ENCODE results near the gene MOB1B. TPM values are rescaled to one million over a fixed set of nuclear protein-coding genes. Genes with fewer than 3 reads are reported as not detected.

The MOB1B gene
- polyA plus RNA-seq, 4 donors: 1.1 to 22.5 (median 2.7) TPM

- FAIRE-seq (no peak), DNase-seq (no peak)
- Histone ChIP-seq H3K27me3 (ENCODE audit: control insufficient read depth in 3 of 3, insufficient read depth in 3 of 3, low read length in 3 of 3) (no peaks in the 10 kb centered on the region), H3K4me3 (ENCODE audit: low read depth in 1 of 3, low read length in 3 of 3) (no peak overlapping the region), H3K4me1 (ENCODE audit: control insufficient read depth in 3 of 3, insufficient read depth in 2 of 3, low read depth in 1 of 3, low read length in 2 of 3) (no peaks in the 10 kb centered on the region), H3K9me3 (ENCODE audit: control insufficient read depth in 2 of 2, insufficient read depth in 1 of 2, low read depth in 1 of 2, low read length in 1 of 2) (no peaks in the 10 kb centered on the region), H3K27ac (ENCODE audit: low read depth in 1 of 3, low read length in 2 of 3) (no peak overlapping the region), H3K36me3 (ENCODE audit: control insufficient read depth in 3 of 3, insufficient read depth in 2 of 3, low read depth in 1 of 3, low read length in 3 of 3) (peaks cover 0 to 2% (median 0%) of the 10 kb centered on the region in 3 donors)
- 84 to 89% (median 87%) methylated on average over 5 of the region's 5 CpGs for WGBS, 3 donors
Measured at GRCh38 chr4:70948665-70949260, 46.6 kb downstream of the MOB1B start.

GRCh38 chr4:70954032-70954431, 51.9 kb downstream of the MOB1B start:
- no peak overlapping the region for H3K27ac ChIP-seq (ENCODE audit: low read depth in 1 of 3, low read length in 2 of 3)
- no peaks in the 10 kb centered on the region for H3K9me3 ChIP-seq (ENCODE audit: control insufficient read depth in 2 of 2, insufficient read depth in 1 of 2, low read depth in 1 of 2, low read length in 1 of 2)
- H3K4me1 ChIP-seq (ENCODE audit: control insufficient read depth in 3 of 3, insufficient read depth in 2 of 3, low read depth in 1 of 3, low read length in 2 of 3): no peaks in the 10 kb centered on the region
- peaks cover 0 to 5% (median 2%) of the 10 kb centered on the region in 3 donors for H3K36me3 ChIP-seq (ENCODE audit: control insufficient read depth in 3 of 3, insufficient read depth in 2 of 3, low read depth in 1 of 3, low read length in 3 of 3)
- 62 to 97% (median 88%) methylated on average over 1 of the region's 1 CpG for WGBS, 3 donors
- DNase-seq (no peak), FAIRE-seq (no peak)
- no peak overlapping the region for H3K4me3 ChIP-seq (ENCODE audit: low read depth in 1 of 3, low read length in 3 of 3)
- H3K27me3 ChIP-seq (ENCODE audit: control insufficient read depth in 3 of 3, insufficient read depth in 3 of 3, low read length in 3 of 3): no peaks in the 10 kb centered on the region

- no peaks in the 10 kb centered on the region for H3K9me3 ChIP-seq (ENCODE audit: control insufficient read depth in 2 of 2, insufficient read depth in 1 of 2, low read depth in 1 of 2, low read length in 1 of 2)
- no peak overlapping the region for H3K4me3 ChIP-seq (ENCODE audit: low read depth in 1 of 3, low read length in 3 of 3)
- H3K4me1 ChIP-seq (ENCODE audit: control insufficient read depth in 3 of 3, insufficient read depth in 2 of 3, low read depth in 1 of 3, low read length in 2 of 3): no peaks in the 10 kb centered on the region
- no peaks in the 10 kb centered on the region for H3K27me3 ChIP-seq (ENCODE audit: control insufficient read depth in 3 of 3, insufficient read depth in 3 of 3, low read length in 3 of 3)
- WGBS, 3 donors: 88 to 91% (median 88%) methylated on average over 5 of the region's 5 CpGs
- FAIRE-seq: no peak
- H3K36me3 ChIP-seq (ENCODE audit: control insufficient read depth in 3 of 3, insufficient read depth in 2 of 3, low read depth in 1 of 3, low read length in 3 of 3): peaks cover 0 to 12% (median 1%) of the 10 kb centered on the region in 3 donors
- DNase-seq: no peak
- no peak overlapping the region for H3K27ac ChIP-seq (ENCODE audit: low read depth in 1 of 3, low read length in 2 of 3)
Measured at GRCh38 chr4:70956549-70957210, 54.5 kb downstream of the MOB1B start.

- peaks cover 0 to 24% (median 0%) of the 10 kb centered on the region in 3 donors for H3K36me3 ChIP-seq (ENCODE audit: control insufficient read depth in 3 of 3, insufficient read depth in 2 of 3, low read depth in 1 of 3, low read length in 3 of 3)
- H3K9me3 ChIP-seq (ENCODE audit: control insufficient read depth in 2 of 2, insufficient read depth in 1 of 2, low read depth in 1 of 2, low read length in 1 of 2): no peaks in the 10 kb centered on the region
- no peak overlapping the region for H3K27ac ChIP-seq (ENCODE audit: low read depth in 1 of 3, low read length in 2 of 3)
- 85 to 96% (median 94%) methylated on average over 3 of the region's 3 CpGs for WGBS, 3 donors
- FAIRE-seq (no peak), DNase-seq (no peak)
- H3K4me3 ChIP-seq (ENCODE audit: low read depth in 1 of 3, low read length in 3 of 3): no peak overlapping the region
- H3K4me1 ChIP-seq (ENCODE audit: control insufficient read depth in 3 of 3, insufficient read depth in 2 of 3, low read depth in 1 of 3, low read length in 2 of 3): no peaks in the 10 kb centered on the region
- no peaks in the 10 kb centered on the region for H3K27me3 ChIP-seq (ENCODE audit: control insufficient read depth in 3 of 3, insufficient read depth in 3 of 3, low read length in 3 of 3)
Measured at GRCh38 chr4:70958681-70959080, 56.5 kb downstream of the MOB1B start.

GRCh38 chr4:70969076-70969475, 66.9 kb downstream of the MOB1B start:
- DNase-seq (no peak), FAIRE-seq (no peak)
- H3K27ac ChIP-seq (ENCODE audit: low read depth in 1 of 3, low read length in 2 of 3): no peak overlapping the region
- WGBS, 3 donors: 92 to 94% (median 92%) methylated on average over 7 of the region's 7 CpGs
- H3K36me3 ChIP-seq (ENCODE audit: control insufficient read depth in 3 of 3, insufficient read depth in 2 of 3, low read depth in 1 of 3, low read length in 3 of 3): peaks cover 0 to 16% (median 0%) of the 10 kb centered on the region in 3 donors
- H3K4me3 ChIP-seq (ENCODE audit: low read depth in 1 of 3, low read length in 3 of 3): no peak overlapping the region
- no peaks in the 10 kb centered on the region for H3K27me3 ChIP-seq (ENCODE audit: control insufficient read depth in 3 of 3, insufficient read depth in 3 of 3, low read length in 3 of 3)
- no peaks in the 10 kb centered on the region for H3K4me1 ChIP-seq (ENCODE audit: control insufficient read depth in 3 of 3, insufficient read depth in 2 of 3, low read depth in 1 of 3, low read length in 2 of 3)
- H3K9me3 ChIP-seq (ENCODE audit: control insufficient read depth in 2 of 2, insufficient read depth in 1 of 2, low read depth in 1 of 2, low read length in 1 of 2): no peaks in the 10 kb centered on the region

- Histone ChIP-seq H3K27me3 (ENCODE audit: control insufficient read depth in 3 of 3, insufficient read depth in 3 of 3, low read length in 3 of 3) (no peaks in the 10 kb centered on the region), H3K4me3 (ENCODE audit: low read depth in 1 of 3, low read length in 3 of 3) (no peak overlapping the region), H3K4me1 (ENCODE audit: control insufficient read depth in 3 of 3, insufficient read depth in 2 of 3, low read depth in 1 of 3, low read length in 2 of 3) (no peaks in the 10 kb centered on the region), H3K36me3 (ENCODE audit: control insufficient read depth in 3 of 3, insufficient read depth in 2 of 3, low read depth in 1 of 3, low read length in 3 of 3) (peaks cover 0 to 13% (median 0%) of the 10 kb centered on the region in 3 donors), H3K9me3 (ENCODE audit: control insufficient read depth in 2 of 2, insufficient read depth in 1 of 2, low read depth in 1 of 2, low read length in 1 of 2) (no peaks in the 10 kb centered on the region), H3K27ac (ENCODE audit: low read depth in 1 of 3, low read length in 2 of 3) (no peak overlapping the region)
- FAIRE-seq (no peak), DNase-seq (no peak)
- 84 to 86% (median 85%) methylated on average over 3 of the region's 3 CpGs for WGBS, 3 donors
Measured at GRCh38 chr4:70976252-70976651, 74.1 kb downstream of the MOB1B start.

- Histone ChIP-seq H3K27ac (ENCODE audit: low read depth in 1 of 3, low read length in 2 of 3) (no peak overlapping the region), H3K4me1 (ENCODE audit: control insufficient read depth in 3 of 3, insufficient read depth in 2 of 3, low read depth in 1 of 3, low read length in 2 of 3) (no peaks in the 10 kb centered on the region), H3K4me3 (ENCODE audit: low read depth in 1 of 3, low read length in 3 of 3) (no peak overlapping the region), H3K9me3 (ENCODE audit: control insufficient read depth in 2 of 2, insufficient read depth in 1 of 2, low read depth in 1 of 2, low read length in 1 of 2) (no peaks in the 10 kb centered on the region), H3K27me3 (ENCODE audit: control insufficient read depth in 3 of 3, insufficient read depth in 3 of 3, low read length in 3 of 3) (no peaks in the 10 kb centered on the region), H3K36me3 (ENCODE audit: control insufficient read depth in 3 of 3, insufficient read depth in 2 of 3, low read depth in 1 of 3, low read length in 3 of 3) (peaks cover 0 to 11% (median 0%) of the 10 kb centered on the region in 3 donors)
- WGBS, 3 donors: 74 to 93% (median 83%) methylated on average over 1 of the region's 1 CpG
- no peak for FAIRE-seq
- DNase-seq: no peak
Measured at GRCh38 chr4:70979445-70980008, 77.4 kb downstream of the MOB1B start.

GRCh38 chr4:70980196-70980595, 78.0 kb downstream of the MOB1B start:
- H3K4me1 ChIP-seq (ENCODE audit: control insufficient read depth in 3 of 3, insufficient read depth in 2 of 3, low read depth in 1 of 3, low read length in 2 of 3): no peaks in the 10 kb centered on the region
- no peak for DNase-seq
- no peak overlapping the region for H3K4me3 ChIP-seq (ENCODE audit: low read depth in 1 of 3, low read length in 3 of 3)
- no peaks in the 10 kb centered on the region for H3K9me3 ChIP-seq (ENCODE audit: control insufficient read depth in 2 of 2, insufficient read depth in 1 of 2, low read depth in 1 of 2, low read length in 1 of 2)
- no peak for FAIRE-seq
- no peaks in the 10 kb centered on the region for H3K27me3 ChIP-seq (ENCODE audit: control insufficient read depth in 3 of 3, insufficient read depth in 3 of 3, low read length in 3 of 3)
- H3K27ac ChIP-seq (ENCODE audit: low read depth in 1 of 3, low read length in 2 of 3): no peak overlapping the region
- peaks cover 0 to 11% (median 0%) of the 10 kb centered on the region in 3 donors for H3K36me3 ChIP-seq (ENCODE audit: control insufficient read depth in 3 of 3, insufficient read depth in 2 of 3, low read depth in 1 of 3, low read length in 3 of 3)
